GM12878 (cell line): ENCODE data around the gene COPZ2. TPM values are rescaled to one million over a fixed set of nuclear protein-coding genes. Genes with fewer than 3 reads are reported as not detected.

Experiments used
- ATAC-seq: fragments of 200-7000 bp; cut with Tn5 transposase; 3 replicates; pipeline ENCODE4 v1.9.1; 2020; ENCODE audit warnings: mild to moderate bottlenecking, moderate library complexity
- BruUV-seq: library from RNA; stranded (reverse); fragments of 400-500 nt; replicated peaks from 2 replicates; lab custom pipeline; 2021; lab: Mats Ljungman, UMichigan
- CTCF ChIA-PET: fragments of 300-600 bp; sonication (Branson Sonifier 250); formaldehyde crosslinking; extraction: SDS; loops from one replicate; lab custom pipeline; 2021; ENCODE audit warnings: inconsistent platforms; lab: Yijun Ruan, JAX
- POLR2A ChIA-PET: fragments of 350-600 bp; formaldehyde crosslinking; extraction: SDS; loops from one replicate; lab custom pipeline; 2021; ENCODE audit warnings: inconsistent platforms; lab: Charles Lee
- RAD21 ChIA-PET: fragments of 300-600 bp; sonication (Branson Sonifier 250); formaldehyde crosslinking; loops from one replicate; lab custom pipeline; 2023; ENCODE audit warnings: antibody characterized with exemption; ENCODE audit not compliant: unreplicated experiment; lab: Charles Lee
- SMC1A ChIA-PET: fragments of 300-600 bp; sonication (Branson Sonifier 250); formaldehyde crosslinking; loops from one replicate; lab custom pipeline; 2023; ENCODE audit not compliant: unreplicated experiment, uncharacterized antibody; lab: Charles Lee
- DNase-seq: peaks from one replicate; pipeline ENCODE4 v3.0.0-alpha.2; 2011; ENCODE audit warnings: low read depth, low spot score
- FAIRE-seq: peaks from 3 replicates; lab custom pipeline; 2011; peaks lifted over from hg19 to GRCh38; lab: Jason Lieb, UNC
- H2AFZ ChIP-seq: 2 replicates; pipeline ENCODE4 v1.6.0; 2011; ENCODE audit warnings: low read depth, low read length, control low read depth; ENCODE audit not compliant: control insufficient read depth
- H3K27ac ChIP-seq: 2 replicates; pipeline ENCODE4 v1.5.1; 2011; ENCODE audit warnings: control low read depth; ENCODE audit not compliant: control insufficient read depth, insufficient read depth
- H3K27me3 ChIP-seq, 2 experiments: replicated peaks in 1 of 2; 2 replicates each; pipeline versions ENCODE4 v1.6.0 to v1.6.1; 2011; ENCODE audit warnings: low read length in 1 of 2; ENCODE audit not compliant: control insufficient read depth in 2 of 2, insufficient read depth in 2 of 2
- H3K36me3 ChIP-seq, 2 experiments: 2 replicates each; pipeline ENCODE4 v1.5.1; 2011; ENCODE audit warnings: low read length in 1 of 2; ENCODE audit not compliant: control insufficient read depth in 2 of 2, insufficient read depth in 2 of 2
- H3K4me1 ChIP-seq: 2 replicates; pipeline ENCODE4 v1.6.1; 2011; ENCODE audit warnings: mild to moderate bottlenecking, low read length, moderate library complexity, mixed read lengths; ENCODE audit not compliant: control insufficient read depth, insufficient read depth
- H3K4me2 ChIP-seq: 2 replicates; pipeline ENCODE4 v1.6.0; 2011; ENCODE audit warnings: control low read depth; ENCODE audit not compliant: control insufficient read depth, insufficient read depth
- H3K4me3 ChIP-seq: fragments of 200-600 bp; sonication (generic); 2 replicates; pipeline ENCODE4 v1.5.1; 2016
- H3K79me2 ChIP-seq: 2 replicates; pipeline ENCODE4 v1.6.0; 2011; ENCODE audit warnings: low read length; ENCODE audit not compliant: control insufficient read depth, insufficient read depth
- H3K9ac ChIP-seq: 2 replicates; pipeline ENCODE4 v1.8.0; 2011; ENCODE audit warnings: low read length, control low read depth, mixed read lengths; ENCODE audit not compliant: control insufficient read depth, insufficient read depth
- H3K9me3 ChIP-seq: replicated peaks from 3 replicates; pipeline ENCODE4 v1.5.1; 2011; ENCODE audit warnings: mild to moderate bottlenecking, low read length; ENCODE audit not compliant: control insufficient read depth, insufficient read depth
- H4K20me1 ChIP-seq: 2 replicates; pipeline ENCODE4 v1.6.0; 2011; ENCODE audit not compliant: control insufficient read depth, insufficient read depth
- BACH1 ChIP-seq: fragments of 450-650 bp; IDR thresholded peaks from 2 replicates; pipeline ENCODE4 v1.6.1; 2017; ENCODE audit warnings: mild to moderate bottlenecking, borderline replicate concordance
- CHD2 ChIP-seq: IDR thresholded peaks from 2 replicates; pipeline ENCODE4 v1.6.1; 2011; ENCODE audit warnings: low read depth, low read length, improper control_type of control experiment, borderline replicate concordance
- FOXK2 ChIP-seq: fragments of 450-650 bp; IDR thresholded peaks from 2 replicates; pipeline ENCODE4 v1.6.1; 2017; ENCODE audit warnings: mild to moderate bottlenecking, moderate library complexity
- KLF5 ChIP-seq: fragments of 450-650 bp; IDR thresholded peaks from 2 replicates; pipeline ENCODE4 v1.6.1; 2014; ENCODE audit warnings: mild to moderate bottlenecking; ENCODE audit not compliant: partially characterized antibody
- NFYA ChIP-seq: IDR thresholded peaks from 2 replicates; pipeline ENCODE4 v1.6.1; 2011; ENCODE audit warnings: low read depth, mild to moderate bottlenecking, low read length, improper control_type of control experiment, borderline replicate concordance
- SREBF2 ChIP-seq: IDR thresholded peaks from 2 replicates; pipeline ENCODE4 v1.6.1; 2012; ENCODE audit warnings: mild to moderate bottlenecking, low read length
- TCF3 ChIP-seq: IDR thresholded peaks from 2 replicates; pipeline ENCODE4 v1.6.1; 2012; ENCODE audit warnings: low read depth, mild to moderate bottlenecking, low read length, borderline replicate concordance; ENCODE audit not compliant: insufficient read depth
- ZNF207 ChIP-seq: fragments of 450-650 bp; IDR thresholded peaks from 2 replicates; pipeline ENCODE4 v1.6.1; 2014; ENCODE audit warnings: antibody characterized with exemption, mild to moderate bottlenecking, borderline replicate concordance
- WGBS: methylation state at CpG from one replicate; pipeline ENCODE4 v1.1.6; 2016; ENCODE audit warnings: low lambda C conversion rate; ENCODE audit not compliant: insufficient replicate concordance, insufficient coverage; ENCODE audit errors: missing lambda C conversion rate; 5-methylcytosine and 5-hydroxymethylcytosine counted together
- in situ Hi-C: fragments of 300-500 bp; cut with MboI; formaldehyde crosslinking; loops from 9 replicates; pipeline ENCODE4 v1.14.3; 2018; ENCODE audit warnings: mixed read lengths
- intact Hi-C: fragments of 100-400 bp; cut with micrococcal nuclease; formaldehyde crosslinking; loops from one replicate; pipeline ENCODE4 v1.14.2; 2022; ENCODE audit not compliant: unreplicated experiment
- polyA plus RNA-seq, 11 experiments: library from polyadenylated mRNA; depleted of rRNA in 4 of 11; unstranded in 6 of 11; stranded (reverse) in 5 of 11; fragments of >200 nt; fragmentation: Nextera tagmentation in 4 of 11; fragmentation: Illumina TruSeq in 1 of 11; extraction: Ambion mirVana in 4 of 11; extraction: Trizol in 1 of 11; gene quantifications; 1 replicate in 1 of 11; 2 replicates in 10 of 11; pipeline versions ENCODE4 v1.2.1 to v1.2.3, GENCODE V29; 2011 to 2016; ENCODE audit warnings: inconsistent platforms in 2 of 11, missing spikeins in 2 of 11, low read depth in 1 of 11
- total RNA-seq, 4 experiments: library from RNA; depleted of rRNA in 3 of 4; stranded (reverse); fragments of >200 nt in 3 of 4; fragmentation: Illumina TruSeq in 1 of 4; extraction: Trizol in 1 of 4; gene quantifications; 2 replicates each; pipeline versions ENCODE4 v1.2.1 to v1.2.3, GENCODE V29; 2013 to 2021
- TF ChIP-seq, protein P1 (sequence below): fragments of 450-650 bp; formaldehyde crosslinking; IDR thresholded peaks from 2 replicates; pipeline ENCODE4 v1.4.0; 2022; ENCODE audit warnings: mild to moderate bottlenecking, moderate library complexity
- TF ChIP-seq, protein P2 (sequence below): fragments of 450-650 bp; IDR thresholded peaks from 2 replicates; pipeline ENCODE4 v1.6.1; 2016; ENCODE audit warnings: mild to moderate bottlenecking
- TF ChIP-seq, protein P3 (sequence below): IDR thresholded peaks from 2 replicates; pipeline ENCODE4 v1.6.1; 2012; ENCODE audit warnings: low read depth, low read length, improper control_type of control experiment

COPZ2 gene
- total and polyA plus RNA-seq, 10 of the 15 experiments (the other 5 are each of a cell fraction or from before 2014, with no cell fraction given): 0.20 to 4.3 (median 2.6) TPM

DNA sequence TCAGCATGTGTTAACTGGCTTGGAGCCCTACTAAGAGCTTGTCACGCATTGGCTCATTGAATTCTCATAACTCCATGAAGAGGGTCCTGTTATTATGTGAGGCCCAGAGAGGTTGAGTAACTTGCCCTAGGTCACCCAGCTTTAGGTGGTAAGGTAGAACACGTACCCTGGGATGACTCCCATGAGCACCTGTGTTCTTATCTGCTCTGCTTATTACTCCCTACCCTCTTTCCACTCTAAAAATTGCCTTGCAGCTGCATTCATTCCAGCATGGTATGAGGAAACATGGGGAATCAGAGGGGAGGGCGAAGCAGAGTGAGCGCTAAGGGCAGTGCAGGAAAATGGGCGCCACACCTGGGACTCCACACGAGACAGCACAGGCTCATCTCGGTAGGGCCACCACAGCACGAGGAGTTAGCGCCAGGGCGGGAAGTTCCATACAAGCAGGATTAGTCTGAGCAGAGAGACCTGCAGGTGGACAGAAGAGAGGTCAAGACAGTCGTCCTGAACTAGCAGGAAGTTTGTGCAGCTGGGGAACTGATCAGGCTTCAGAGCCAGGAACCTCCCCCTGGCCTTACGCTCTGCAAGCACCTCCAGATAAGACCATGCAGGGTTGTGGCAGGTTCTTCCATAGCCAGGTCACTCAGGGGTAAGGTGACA, 10.1 kb downstream of the COPZ2 start:
- ChIA-PET RAD21 (interaction anchor here (0.8 to 5.1 kb wide), 14 partner anchors 9 to 566 kb away, joined by 3 to 117 read pairs (median 8); partner anchors contain the start of genes CDK5RAP3, COPZ2, HOXB5 and NFE2L1), SMC1A (interaction anchor here (1.0 to 7.4 kb wide), 17 partner anchors 8 to 850 kb away, joined by 3 to 100 read pairs (median 6); partner anchors contain the start of gene NFE2L1), POLR2A (interaction anchor here (0.6 to 3.7 kb wide), 8 partner anchors 9 to 78 kb away, joined by 3 to 29 read pairs (median 4); partner anchors contain the start of gene NFE2L1), CTCF (interaction anchor here (0.5 to 7.9 kb wide), 29 partner anchors 8 to 591 kb away, joined by 3 to 176 read pairs (median 9); partner anchors contain the start of genes COPZ2, NFE2L1 and PNPO)
- H3K36me3 ChIP-seq: no peaks in the 10 kb centered on the region
- TF ChIP-seq SREBF2 (no peak), BACH1 (no peak), KLF5 (no peak), ZNF207 (no peak), CHD2 (no peak), FOXK2 (no peak), NFYA (no peak), TCF3 (no peak)
- TF ChIP-seq, protein P1, sequence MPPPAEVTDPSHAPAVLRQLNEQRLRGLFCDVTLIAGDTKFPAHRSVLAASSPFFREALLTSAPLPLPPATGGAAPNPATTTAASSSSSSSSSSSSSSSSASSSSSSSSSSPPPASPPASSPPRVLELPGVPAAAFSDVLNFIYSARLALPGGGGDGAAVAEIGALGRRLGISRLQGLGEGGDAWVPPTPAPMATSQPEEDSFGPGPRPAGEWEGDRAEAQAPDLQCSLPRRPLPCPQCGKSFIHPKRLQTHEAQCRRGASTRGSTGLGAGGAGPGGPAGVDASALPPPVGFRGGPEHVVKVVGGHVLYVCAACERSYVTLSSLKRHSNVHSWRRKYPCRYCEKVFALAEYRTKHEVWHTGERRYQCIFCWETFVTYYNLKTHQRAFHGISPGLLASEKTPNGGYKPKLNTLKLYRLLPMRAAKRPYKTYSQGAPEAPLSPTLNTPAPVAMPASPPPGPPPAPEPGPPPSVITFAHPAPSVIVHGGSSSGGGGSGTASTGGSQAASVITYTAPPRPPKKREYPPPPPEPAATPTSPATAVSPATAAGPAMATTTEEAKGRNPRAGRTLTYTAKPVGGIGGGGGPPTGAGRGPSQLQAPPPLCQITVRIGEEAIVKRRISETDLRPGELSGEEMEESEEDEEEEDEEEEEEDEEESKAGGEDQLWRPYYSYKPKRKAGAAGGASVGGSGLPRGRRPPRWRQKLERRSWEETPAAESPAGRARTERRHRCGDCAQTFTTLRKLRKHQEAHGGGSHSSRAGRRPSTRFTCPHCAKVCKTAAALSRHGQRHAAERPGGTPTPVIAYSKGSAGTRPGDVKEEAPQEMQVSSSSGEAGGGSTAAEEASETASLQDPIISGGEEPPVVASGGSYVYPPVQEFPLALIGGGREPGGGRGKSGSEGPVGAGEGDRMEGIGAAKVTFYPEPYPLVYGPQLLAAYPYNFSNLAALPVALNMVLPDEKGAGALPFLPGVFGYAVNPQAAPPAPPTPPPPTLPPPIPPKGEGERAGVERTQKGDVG: no peak
- TF ChIP-seq, protein P2, sequence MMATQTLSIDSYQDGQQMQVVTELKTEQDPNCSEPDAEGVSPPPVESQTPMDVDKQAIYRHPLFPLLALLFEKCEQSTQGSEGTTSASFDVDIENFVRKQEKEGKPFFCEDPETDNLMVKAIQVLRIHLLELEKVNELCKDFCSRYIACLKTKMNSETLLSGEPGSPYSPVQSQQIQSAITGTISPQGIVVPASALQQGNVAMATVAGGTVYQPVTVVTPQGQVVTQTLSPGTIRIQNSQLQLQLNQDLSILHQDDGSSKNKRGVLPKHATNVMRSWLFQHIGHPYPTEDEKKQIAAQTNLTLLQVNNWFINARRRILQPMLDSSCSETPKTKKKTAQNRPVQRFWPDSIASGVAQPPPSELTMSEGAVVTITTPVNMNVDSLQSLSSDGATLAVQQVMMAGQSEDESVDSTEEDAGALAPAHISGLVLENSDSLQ: no peak
- TF ChIP-seq, protein P3, sequence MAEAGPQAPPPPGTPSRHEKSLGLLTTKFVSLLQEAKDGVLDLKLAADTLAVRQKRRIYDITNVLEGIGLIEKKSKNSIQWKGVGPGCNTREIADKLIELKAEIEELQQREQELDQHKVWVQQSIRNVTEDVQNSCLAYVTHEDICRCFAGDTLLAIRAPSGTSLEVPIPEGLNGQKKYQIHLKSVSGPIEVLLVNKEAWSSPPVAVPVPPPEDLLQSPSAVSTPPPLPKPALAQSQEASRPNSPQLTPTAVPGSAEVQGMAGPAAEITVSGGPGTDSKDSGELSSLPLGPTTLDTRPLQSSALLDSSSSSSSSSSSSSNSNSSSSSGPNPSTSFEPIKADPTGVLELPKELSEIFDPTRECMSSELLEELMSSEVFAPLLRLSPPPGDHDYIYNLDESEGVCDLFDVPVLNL: no peak
- H3K4me3 ChIP-seq: no peak overlapping the region
- FAIRE-seq: no peak
- H3K27ac ChIP-seq: no peak overlapping the region
- H3K4me2 ChIP-seq: no peak overlapping the region
- intact Hi-C loops (loop anchor here (2.0 to 5.0 kb wide), 2 partner anchors 21 to 310 kb away; partner anchors contain the start of gene NFE2L1), in situ Hi-C loops (loop anchor here (5.0 kb wide), 2 partner anchors 40 to 110 kb away; no protein-coding TSS in a partner anchor)
- H4K20me1 ChIP-seq: peaks cover 5% of the 10 kb centered on the region; the same call in 1 of the 2 replicates
- no peak overlapping the region for H2AFZ ChIP-seq
- 62% methylated on average over 12 of the region's 12 CpGs for WGBS
- DNase-seq: no peak
- no TSS peak for BruUV-seq
- H3K27me3 ChIP-seq: peaks cover 0 to 2% of the 10 kb centered on the region in 2 experiments; a peak in 1 of 4 replicates
- peaks cover 27% of the 10 kb centered on the region for H3K4me1 ChIP-seq
- H3K9me3 ChIP-seq: no peaks in the 10 kb centered on the region
- ATAC-seq: no peak
- no peaks in the 10 kb centered on the region for H3K79me2 ChIP-seq
- no peak overlapping the region for H3K9ac ChIP-seq
